PC-3 (cell line): ENCODE results near the gene KCTD15.

Experiments
- CTCF ChIP-seq: fragments of 300-600 bp; sonication (generic); conservative IDR thresholded peaks from 2 replicates; pipeline ENCODE4 v1.5.1; 2017; ENCODE audit warnings: antibody characterized with exemption, low read depth, mild to moderate bottlenecking, low read length
- EZH2 ChIP-seq: fragments of 300-600 bp; sonication (generic); IDR thresholded peaks from one replicate; pipeline ENCODE4 v1.6.1; 2017; ENCODE audit warnings: antibody characterized with exemption, mild to moderate bottlenecking, low read length; ENCODE audit not compliant: unreplicated experiment
- EZH2phosphoT487 ChIP-seq: fragments of 300-600 bp; sonication (generic); IDR thresholded peaks from 2 replicates; pipeline ENCODE4 v1.6.1; 2018; ENCODE audit warnings: mild to moderate bottlenecking, antibody characterized with exemption, low read length, borderline replicate concordance

DNA sequence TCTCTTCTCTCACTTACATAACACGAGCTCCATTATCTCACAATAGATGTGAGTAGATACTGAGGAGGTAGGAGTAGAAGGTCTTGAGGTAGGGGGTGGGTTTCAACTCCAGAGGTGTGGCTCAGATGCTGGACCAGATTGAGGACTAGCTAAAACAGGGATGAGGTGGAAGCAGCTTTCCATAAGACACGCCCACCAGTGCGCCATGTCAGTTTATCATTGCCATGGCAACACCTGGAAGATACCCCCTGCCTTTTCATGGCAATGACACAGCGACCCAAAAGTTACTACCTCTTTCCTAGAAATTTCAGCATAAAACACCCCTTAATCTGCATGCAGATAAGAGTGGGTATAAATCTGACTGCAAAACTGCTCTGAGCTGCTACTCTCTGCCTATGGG, 44.1 kb downstream of the KCTD15 start:
- TF ChIP-seq CTCF (no peak), EZH2 (no peak), EZH2phosphoT487 (no peak)
